NCI-H1417 (cell line): ENCODE data around the gene GPR6.

Experiments
- DNase-seq, 3 experiments: peaks; one replicate each; lab custom pipeline; 2025; lab: John Stamatoyannopoulos, UW

The GPR6 gene, protein sequence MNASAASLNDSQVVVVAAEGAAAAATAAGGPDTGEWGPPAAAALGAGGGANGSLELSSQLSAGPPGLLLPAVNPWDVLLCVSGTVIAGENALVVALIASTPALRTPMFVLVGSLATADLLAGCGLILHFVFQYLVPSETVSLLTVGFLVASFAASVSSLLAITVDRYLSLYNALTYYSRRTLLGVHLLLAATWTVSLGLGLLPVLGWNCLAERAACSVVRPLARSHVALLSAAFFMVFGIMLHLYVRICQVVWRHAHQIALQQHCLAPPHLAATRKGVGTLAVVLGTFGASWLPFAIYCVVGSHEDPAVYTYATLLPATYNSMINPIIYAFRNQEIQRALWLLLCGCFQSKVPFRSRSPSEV

DNA sequence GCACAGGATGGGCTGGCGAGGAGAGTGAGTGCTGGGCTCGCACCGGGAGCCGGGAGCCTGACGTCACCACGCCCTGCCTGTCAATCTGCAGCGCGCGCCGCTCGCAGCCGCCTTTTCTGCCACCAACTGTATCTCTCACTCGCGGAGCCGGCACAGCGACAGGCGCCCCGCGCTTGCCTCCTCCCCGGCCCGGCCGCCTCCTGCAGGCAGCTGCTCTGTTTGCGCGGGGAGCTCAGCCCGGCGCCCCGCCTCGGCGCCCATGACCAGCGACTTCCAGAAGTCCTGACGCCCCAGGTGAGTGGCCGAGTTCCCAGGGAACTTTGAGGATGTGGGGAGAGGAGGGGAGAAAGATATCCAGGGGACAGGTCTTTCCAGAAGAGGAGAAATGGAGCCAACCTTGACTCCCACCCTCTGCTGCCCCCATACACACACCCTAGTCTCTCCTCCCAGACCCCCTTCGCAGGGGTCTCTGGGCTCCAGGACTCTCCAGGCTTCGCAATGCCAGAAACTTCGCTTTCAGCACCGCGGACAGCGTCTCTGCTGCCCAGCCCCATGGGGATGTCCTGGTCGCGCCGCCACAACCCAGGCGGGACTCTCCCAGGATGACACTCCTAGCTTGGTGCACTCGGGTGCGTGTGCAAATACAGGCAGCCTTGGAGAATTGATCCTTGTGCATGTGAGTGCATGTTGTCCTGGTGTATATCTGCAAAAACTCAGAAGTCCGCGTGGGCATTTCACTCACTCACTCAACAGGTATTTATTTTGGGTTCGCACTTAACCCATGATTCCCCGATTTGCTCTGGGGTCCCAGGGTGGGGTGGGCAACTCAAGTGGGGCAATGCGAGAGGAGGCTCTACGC lies at the start of gene GPR6:
Gene GPR6 (plus strand): TSS at position 138 of the 859 bp plus-strand sequence. CDS start 802 bp downstream, outside the sequence.
- peak; percentile 75 to 88 (median 88) for DNase-seq

- DNase-seq = no peak
These were observed 43.8 kb upstream of the GPR6 start for GRCh38 chr6:109934293-109934692.

DNA sequence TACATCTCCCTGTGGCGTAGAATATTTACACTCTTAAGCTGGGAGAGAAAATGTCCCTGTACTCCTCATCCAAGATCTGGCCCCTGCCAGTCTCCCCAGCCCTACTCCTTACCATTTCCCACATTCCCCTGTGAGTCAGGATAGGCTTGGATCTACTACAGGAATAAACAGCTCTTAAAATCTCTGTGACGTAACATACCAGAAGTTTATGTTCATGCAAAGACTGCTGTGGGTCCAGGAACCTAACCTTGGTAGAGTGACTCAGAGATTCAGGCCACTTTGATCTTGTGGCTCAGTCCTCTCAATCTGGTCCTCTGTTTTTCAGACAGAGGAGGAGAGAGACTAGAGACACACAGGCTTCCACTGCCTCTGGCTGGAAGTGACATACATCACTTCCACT lies 38.5 kb upstream of the GPR6 start:
- DNase-seq = no peak

- DNase-seq = peak in 1 of 3 experiments; percentile 57
These were observed 33.7 kb upstream of the GPR6 start for GRCh38 chr6:109944448-109944847.

DNA sequence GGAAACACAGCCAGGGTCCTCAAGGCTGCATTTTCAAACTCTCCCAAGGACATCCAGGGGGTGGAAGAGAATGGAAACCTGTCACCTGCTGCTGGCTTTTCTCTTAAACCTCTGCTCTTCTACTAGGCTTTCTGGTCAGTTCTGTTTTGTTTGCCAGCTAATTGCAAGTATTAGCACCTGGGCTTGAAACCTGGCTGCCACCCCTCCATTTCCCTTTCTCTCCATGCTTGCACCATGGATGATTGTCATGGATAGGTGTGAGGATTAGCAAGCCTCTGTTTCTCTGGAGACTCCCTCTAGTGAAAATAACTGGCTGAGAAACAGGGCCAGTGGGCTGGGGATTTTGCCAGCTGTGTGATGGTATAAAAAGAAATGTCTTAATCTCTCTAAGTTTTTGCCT lies 33.0 kb upstream of the GPR6 start:
- peak in 2 of 3 experiments; percentile 5 to 64 for DNase-seq

DNA sequence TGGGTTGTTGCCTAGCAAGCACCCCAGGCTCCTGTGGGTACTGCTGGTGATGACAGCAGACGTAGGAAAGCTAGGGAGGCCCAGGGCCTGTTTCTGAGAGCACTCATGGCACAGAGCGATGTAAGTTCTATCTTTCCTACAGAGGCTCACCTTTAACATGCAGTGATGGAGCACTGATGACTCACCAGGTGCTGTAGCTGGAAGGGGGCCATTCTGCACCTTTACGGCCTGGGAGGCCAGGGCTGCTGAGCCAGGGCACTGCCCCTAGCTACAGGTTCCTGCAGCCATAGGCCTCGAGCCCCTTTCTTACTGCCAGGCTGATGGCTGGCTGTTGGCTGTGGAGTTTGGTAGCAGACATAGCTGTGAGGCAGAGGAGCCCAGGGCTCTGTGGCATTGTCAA lies 31.1 kb upstream of the GPR6 start:
- no peak for DNase-seq

DNA sequence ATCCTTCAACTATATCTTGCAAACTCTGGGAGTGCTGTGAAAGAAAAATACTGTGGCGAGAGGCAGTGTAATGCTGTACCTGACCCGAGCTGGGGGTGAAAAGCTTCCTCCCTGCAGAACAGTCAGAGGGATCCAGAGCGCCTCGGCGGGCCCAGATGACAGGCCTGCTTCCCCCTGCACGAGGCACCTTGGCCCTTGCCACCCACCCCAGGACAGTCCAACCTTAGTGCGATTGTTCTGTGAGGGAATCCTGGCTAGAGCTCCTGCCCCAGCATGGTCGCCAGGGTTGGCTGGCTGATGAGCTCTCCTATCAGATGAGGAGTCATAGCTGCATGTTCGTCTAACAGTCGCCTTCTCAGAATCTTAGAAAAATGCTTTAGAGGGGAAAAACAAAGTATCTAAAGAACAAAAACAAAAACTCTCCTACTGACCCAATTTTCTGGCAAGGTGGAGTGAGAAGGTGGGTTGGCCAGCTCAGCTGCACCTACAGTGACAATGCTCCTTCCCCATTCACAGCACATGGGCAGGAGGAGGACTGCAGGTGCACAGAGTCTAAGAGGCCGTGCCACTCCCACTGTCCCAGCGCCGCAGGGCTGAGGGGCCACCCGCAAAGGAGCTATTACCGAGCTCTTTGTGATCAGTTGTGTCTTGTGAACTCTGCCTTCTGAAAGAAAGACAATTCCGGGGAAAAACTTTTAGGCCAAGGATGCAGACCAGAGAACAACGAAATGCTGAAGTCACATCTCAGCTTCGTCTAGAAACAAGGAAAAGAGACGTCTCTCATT lies 28.6 kb upstream of the GPR6 start:
- no peak for DNase-seq

GRCh38 chr6:109955491-109955890 lies 22.6 kb upstream of the GPR6 start:
- DNase-seq = no peak

DNA sequence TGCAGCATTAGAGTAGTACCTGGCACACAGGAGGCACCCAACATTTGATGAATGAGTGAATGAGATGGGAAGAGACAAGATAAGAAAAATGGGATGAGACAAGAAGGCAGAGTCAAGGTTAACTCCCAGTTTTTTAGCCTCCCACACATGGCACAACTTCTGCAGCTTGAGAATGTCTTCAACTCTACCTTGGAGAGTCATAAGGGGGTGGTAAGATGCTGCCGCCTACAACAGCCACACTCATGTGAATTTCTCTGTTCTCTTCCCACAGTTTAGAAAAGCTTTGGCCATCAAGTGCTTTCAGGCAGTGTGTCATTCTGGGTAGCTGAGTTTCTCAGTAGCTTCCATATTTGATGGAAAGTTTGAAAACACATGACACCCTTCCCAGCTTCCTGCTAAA lies 19.5 kb upstream of the GPR6 start:
- DNase-seq = no peak

GRCh38 chr6:109961611-109962041 lies 16.5 kb upstream of the GPR6 start:
- DNase-seq = peak in 1 of 3 experiments; percentile 8

DNA sequence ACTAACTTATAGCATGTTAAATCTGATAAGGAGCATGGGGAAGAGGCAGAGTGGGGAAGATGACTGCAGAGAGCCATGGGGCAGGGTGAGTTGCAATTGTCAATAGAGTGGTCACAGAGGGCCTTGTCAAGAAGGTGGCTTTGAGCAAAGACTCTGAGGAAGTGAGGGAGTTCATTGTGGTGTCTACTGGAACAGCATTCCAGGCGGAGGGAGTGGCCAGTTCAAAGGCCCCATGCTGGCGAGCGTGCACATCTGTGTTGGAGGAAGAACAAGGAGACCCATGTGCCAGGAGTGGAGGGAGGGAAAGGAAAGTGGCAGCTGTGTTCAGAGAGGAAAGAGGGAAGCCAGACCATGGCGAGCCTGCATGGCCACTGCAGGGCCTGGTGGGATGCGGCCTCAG lies 15.8 kb upstream of the GPR6 start:
- DNase-seq = no peak

DNA sequence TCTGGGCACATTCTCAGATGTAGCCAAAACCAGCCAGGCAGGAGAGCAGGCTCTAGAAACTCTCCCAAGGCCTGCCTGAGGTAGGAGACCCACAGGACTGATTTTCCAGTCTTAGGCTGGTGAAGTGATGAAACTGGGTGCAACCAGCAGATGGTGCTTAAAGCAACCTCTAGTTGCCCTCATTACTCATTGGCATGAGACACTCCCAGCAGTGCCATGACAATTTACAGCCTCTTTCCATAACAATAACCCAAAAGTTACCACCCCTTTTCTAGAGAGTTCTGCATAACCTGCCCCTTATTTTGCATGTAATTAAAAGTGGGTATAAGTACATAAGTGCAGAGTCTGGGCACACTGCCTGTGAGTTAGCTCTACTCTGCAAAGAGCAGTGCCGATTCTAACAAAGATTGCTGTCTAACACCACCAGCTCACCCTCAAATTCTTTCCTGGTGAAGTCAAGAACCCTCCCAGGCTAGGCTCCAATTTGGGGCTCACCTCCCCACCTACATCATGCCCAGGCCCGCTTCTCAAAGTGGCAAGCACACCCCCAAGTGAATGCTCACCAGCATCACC lies 14.4 kb upstream of the GPR6 start:
- DNase-seq = no peak

DNA sequence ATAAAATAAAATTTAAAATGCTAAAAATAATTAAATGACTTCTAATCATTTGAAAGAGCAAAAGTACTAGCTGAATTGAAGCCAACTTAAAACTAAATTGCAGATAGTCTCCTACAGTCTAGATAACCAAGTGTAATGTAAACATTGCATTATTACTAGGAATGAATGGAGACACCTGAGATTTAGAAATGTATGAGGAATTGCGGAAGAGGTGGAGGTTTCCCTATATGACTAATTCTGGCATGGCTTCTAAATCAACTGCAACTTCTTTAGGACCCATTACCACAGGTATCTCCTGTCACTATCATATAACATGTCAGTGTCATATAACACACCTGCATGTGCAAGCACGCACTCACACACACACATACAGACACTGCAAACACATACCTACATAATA lies 13.2 kb upstream of the GPR6 start:
- DNase-seq = no peak

GRCh38 chr6:109966299-109966698 lies 11.8 kb upstream of the GPR6 start:
- no peak for DNase-seq

GRCh38 chr6:109977791-109978173 lies 329 bp upstream of the GPR6 start:
- DNase-seq = peak; percentile 43 to 88 (median 88)

DNA sequence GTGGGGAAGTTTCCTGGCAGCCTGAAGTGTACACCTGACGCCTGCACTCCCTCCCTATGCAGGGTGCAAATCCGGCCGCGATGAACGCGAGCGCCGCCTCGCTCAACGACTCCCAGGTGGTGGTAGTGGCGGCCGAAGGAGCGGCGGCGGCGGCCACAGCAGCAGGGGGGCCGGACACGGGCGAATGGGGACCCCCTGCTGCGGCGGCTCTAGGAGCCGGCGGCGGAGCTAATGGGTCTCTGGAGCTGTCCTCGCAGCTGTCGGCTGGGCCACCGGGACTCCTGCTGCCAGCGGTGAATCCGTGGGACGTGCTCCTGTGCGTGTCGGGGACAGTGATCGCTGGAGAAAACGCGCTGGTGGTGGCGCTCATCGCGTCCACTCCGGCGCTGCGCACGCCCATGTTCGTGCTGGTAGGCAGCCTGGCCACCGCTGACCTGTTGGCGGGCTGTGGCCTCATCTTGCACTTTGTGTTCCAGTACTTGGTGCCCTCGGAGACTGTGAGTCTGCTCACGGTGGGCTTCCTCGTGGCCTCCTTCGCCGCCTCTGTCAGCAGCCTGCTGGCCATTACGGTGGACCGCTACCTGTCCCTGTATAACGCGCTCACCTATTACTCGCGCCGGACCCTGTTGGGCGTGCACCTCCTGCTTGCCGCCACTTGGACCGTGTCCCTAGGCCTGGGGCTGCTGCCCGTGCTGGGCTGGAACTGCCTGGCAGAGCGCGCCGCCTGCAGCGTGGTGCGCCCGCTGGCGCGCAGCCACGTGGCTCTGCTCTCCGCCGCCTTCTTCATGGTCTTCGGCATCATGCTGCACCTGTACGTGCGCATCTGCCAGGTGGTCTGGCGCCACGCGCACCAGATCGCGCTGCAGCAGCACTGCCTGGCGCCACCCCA lies 1.2 kb downstream of the GPR6 start:
- DNase-seq = peak; percentile 26 to 41 (median 28)

DNA sequence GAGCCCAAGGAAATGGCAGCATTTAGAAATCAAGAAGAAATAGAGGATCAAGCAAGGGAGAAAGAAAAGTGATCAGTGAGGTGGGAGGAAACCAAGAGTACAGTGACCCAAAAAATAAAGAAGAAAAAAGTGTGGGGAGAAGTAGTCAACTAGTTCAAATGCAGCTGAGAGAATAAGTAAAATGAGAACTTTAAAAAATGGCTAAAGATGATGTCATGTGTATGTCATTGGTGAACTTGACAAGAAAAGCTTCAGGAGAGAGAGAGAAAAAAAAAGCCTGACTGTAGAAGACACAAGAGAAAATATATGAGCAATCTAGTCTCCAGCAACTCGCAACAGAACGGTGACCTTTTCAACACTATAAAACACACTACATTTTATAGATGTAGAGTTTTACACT lies 6.3 kb downstream of the GPR6 start:
- DNase-seq = no peak

- DNase-seq = no peak
These were observed 9.1 kb downstream of the GPR6 start for GRCh38 chr6:109987196-109987595.

GRCh38 chr6:109991201-109992101 lies 13.3 kb downstream of the GPR6 start:
- peak in 1 of 3 experiments; percentile 17 for DNase-seq
